DOHH2 (cell line): ENCODE results near the gene RNASET2.
"Not testable (repeated sequence)": the region's sequence is repeated elsewhere in the genome, so short reads cannot be mapped to it uniquely, and the experiment has no call there.

Source experiments
- H3F3A ChIP-seq: fragments of 200-600 bp; sonication (generic), shearing (Covaris generic); 2 replicates; pipeline ENCODE4 v1.6.0; 2016; ENCODE audit warnings: antibody characterized with exemption, mild to moderate bottlenecking; ENCODE audit not compliant: control insufficient read depth, insufficient read depth
- H3K27ac ChIP-seq: fragments of 200-600 bp; sonication (generic); 2 replicates; pipeline ENCODE4 v1.5.1; 2014; ENCODE audit warnings: low read depth, mild to moderate bottlenecking, low read length, moderate library complexity
- H3K27me3 ChIP-seq: fragments of 200-600 bp; sonication (generic); 2 replicates; pipeline ENCODE4 v1.6.1; 2014; ENCODE audit warnings: mild to moderate bottlenecking, low read length, mixed read lengths; ENCODE audit not compliant: control insufficient read depth
- H3K36me3 ChIP-seq: fragments of 200-600 bp; sonication (generic); 2 replicates; pipeline ENCODE4 v1.6.1; 2014; ENCODE audit warnings: mild to moderate bottlenecking, low read length, moderate library complexity, mixed read lengths; ENCODE audit not compliant: control insufficient read depth
- H3K4me1 ChIP-seq: fragments of 200-600 bp; sonication (generic); 2 replicates; pipeline ENCODE4 v1.6.1; 2014; ENCODE audit warnings: mild to moderate bottlenecking, low read length, mixed read lengths; ENCODE audit not compliant: control insufficient read depth
- H3K4me2 ChIP-seq: fragments of 200-600 bp; sonication (generic); 2 replicates; pipeline ENCODE4 v1.6.0; 2014; ENCODE audit warnings: mild to moderate bottlenecking, low read length, moderate library complexity
- H3K4me3 ChIP-seq: fragments of 200-600 bp; sonication (generic); 2 replicates; pipeline ENCODE4 v1.5.1; 2014; ENCODE audit warnings: mild to moderate bottlenecking, low read length, mixed read lengths
- H3K79me2 ChIP-seq: fragments of 200-600 bp; sonication (generic); 2 replicates; pipeline ENCODE4 v1.6.1; 2014; ENCODE audit warnings: mild to moderate bottlenecking, low read length, mixed read lengths; ENCODE audit not compliant: control insufficient read depth
- H3K9me2 ChIP-seq: fragments of 200-600 bp; sonication (generic); replicated peaks from 2 replicates; pipeline ENCODE4 v1.6.1; 2014; ENCODE audit warnings: mild to moderate bottlenecking, low read length, mixed read lengths; ENCODE audit not compliant: control insufficient read depth
- H3K9me3 ChIP-seq: fragments of 200-600 bp; sonication (generic); 2 replicates; pipeline ENCODE4 v1.6.1; 2014; ENCODE audit warnings: antibody characterized with exemption, low read length, mixed read lengths; ENCODE audit not compliant: control insufficient read depth, insufficient read depth
- H4K20me1 ChIP-seq: fragments of 200-600 bp; sonication (generic); 2 replicates; pipeline ENCODE4 v1.6.0; 2014; ENCODE audit warnings: low read depth, mild to moderate bottlenecking, antibody characterized with exemption, low read length, moderate library complexity; ENCODE audit not compliant: control insufficient read depth, insufficient read depth
- EZH2phosphoT487 ChIP-seq: fragments of 200-600 bp; sonication (generic); IDR thresholded peaks from 2 replicates; pipeline ENCODE4 v1.6.1; 2017; ENCODE audit warnings: borderline replicate concordance, mild to moderate bottlenecking, antibody characterized with exemption, low read length, moderate library complexity, mixed read lengths
- TF ChIP-seq, protein P1 (sequence below): fragments of 200-600 bp; sonication (generic); IDR thresholded peaks from one replicate; pipeline ENCODE4 v1.5.1; 2014; ENCODE audit warnings: antibody characterized with exemption, mild to moderate bottlenecking, low read depth, low read length; ENCODE audit not compliant: poor library complexity, severe bottlenecking

Gene RNASET2

DNA sequence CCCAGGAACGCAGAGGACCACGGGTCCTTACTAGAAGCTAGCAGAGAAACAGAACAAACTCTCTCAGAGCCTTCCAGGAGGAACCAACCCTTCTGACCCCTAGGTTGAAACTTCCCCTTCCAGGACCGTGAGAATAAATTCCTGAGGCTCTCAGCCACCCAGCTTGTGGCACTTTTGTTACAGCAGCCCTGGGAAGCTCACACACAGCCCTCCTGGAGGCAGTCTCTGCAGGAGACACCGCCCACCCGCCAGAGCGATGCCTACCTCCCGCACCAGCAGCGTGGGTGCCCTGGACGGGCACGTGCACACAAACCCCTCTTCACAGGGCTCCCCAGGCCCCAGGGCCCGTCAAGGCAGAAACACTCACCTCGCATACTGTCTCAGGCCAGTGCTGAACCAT, 4.2 kb downstream of the RNASET2 start:
- Histone ChIP-seq H3K4me3 (peak overlapping the region; percentile 13; the same call in 1 of the 2 replicates), H3K4me1 (peaks cover 68% of the 10 kb centered on the region), H3K27ac (peak overlapping the region; percentile 41; the same call in 1 of the 2 replicates), H3K79me2 (peaks cover 62% of the 10 kb centered on the region), H4K20me1 (peaks cover 13% of the 10 kb centered on the region), H3K9me2 (no peaks in the 10 kb centered on the region), H3F3A (peaks cover 25% of the 10 kb centered on the region), H3K4me2 (peak overlapping the region; percentile 62), H3K27me3 (no peaks in the 10 kb centered on the region), H3K9me3 (no peaks in the 10 kb centered on the region), H3K36me3 (peaks cover 52% of the 10 kb centered on the region)
- TF ChIP-seq, protein P1, sequence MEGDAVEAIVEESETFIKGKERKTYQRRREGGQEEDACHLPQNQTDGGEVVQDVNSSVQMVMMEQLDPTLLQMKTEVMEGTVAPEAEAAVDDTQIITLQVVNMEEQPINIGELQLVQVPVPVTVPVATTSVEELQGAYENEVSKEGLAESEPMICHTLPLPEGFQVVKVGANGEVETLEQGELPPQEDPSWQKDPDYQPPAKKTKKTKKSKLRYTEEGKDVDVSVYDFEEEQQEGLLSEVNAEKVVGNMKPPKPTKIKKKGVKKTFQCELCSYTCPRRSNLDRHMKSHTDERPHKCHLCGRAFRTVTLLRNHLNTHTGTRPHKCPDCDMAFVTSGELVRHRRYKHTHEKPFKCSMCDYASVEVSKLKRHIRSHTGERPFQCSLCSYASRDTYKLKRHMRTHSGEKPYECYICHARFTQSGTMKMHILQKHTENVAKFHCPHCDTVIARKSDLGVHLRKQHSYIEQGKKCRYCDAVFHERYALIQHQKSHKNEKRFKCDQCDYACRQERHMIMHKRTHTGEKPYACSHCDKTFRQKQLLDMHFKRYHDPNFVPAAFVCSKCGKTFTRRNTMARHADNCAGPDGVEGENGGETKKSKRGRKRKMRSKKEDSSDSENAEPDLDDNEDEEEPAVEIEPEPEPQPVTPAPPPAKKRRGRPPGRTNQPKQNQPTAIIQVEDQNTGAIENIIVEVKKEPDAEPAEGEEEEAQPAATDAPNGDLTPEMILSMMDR, result no peak
- no peak for TF ChIP-seq EZH2phosphoT487

DNA sequence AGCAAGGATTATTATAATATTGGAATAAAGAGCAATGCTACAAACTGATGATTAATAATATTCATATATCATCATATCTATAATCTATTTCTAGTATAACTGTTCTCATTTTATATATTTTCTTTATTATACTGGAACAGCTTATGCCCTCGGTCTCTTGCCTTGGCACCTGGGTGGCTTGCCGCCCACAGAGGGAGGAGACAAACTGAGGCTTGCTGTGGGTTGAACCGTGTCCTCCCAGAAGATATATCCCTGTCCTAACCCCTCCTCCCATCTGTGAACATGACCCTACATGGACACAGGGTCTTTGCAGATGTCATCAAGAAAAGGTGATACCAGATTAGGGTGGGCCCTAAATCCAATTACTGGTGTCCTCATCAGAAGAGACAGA, 4.7 kb downstream of the RNASET2 start:
- Histone ChIP-seq H3K27ac (peak overlapping the region; percentile 41), H3K79me2 (peaks cover 60% of the 10 kb centered on the region), H3F3A (peaks cover 25% of the 10 kb centered on the region), H3K9me2 (no peaks in the 10 kb centered on the region), H3K36me3 (peaks cover 56% of the 10 kb centered on the region), H3K4me2 (peak overlapping the region; percentile 62), H3K9me3 (no peaks in the 10 kb centered on the region), H3K4me3 (no peak overlapping the region), H3K4me1 (peaks cover 64% of the 10 kb centered on the region), H4K20me1 (peaks cover 13% of the 10 kb centered on the region), H3K27me3 (no peaks in the 10 kb centered on the region)
- no peak for TF ChIP-seq EZH2phosphoT487
- TF ChIP-seq, protein P1, result no peak

DNA sequence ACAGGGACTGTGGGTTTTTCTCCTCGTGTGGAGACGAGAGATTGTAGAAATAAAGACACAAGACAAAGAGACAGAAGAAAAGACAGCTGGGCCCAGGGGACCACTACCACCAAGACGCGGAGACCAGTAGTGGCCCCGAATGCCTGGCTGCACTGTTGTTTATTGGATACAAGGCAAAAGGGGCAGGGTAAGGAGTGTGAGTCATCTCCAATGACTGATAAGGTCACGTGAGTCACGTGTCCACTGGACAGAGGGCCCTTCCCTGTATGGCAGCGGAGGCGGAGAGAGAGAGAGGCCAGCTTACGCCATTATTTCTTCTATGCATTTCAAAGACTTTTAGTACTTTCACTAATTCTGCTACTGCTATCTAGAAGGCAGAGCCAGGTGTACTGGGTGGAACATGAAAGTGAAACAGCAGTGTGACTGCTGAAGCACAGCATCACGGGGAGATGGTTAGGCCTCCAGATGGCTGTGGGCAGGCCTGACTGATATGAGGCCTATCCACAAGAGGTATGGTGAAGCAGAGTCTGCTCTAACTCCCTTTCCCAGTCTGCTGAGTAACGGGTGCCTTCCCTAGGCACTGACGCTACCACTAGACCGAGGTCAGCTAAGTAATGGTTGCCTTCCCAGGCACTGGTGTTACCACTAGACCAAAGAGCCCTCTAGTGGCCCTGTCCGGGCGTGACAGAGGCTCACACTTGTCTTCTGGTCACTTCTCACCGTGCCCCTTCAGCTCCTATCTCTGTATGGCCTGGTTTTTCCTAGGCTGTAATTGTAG, 5.3 kb downstream of the RNASET2 start:
- peaks cover 61% of the 10 kb centered on the region for H3K36me3 ChIP-seq
- peaks cover 13% of the 10 kb centered on the region for H4K20me1 ChIP-seq
- TF ChIP-seq, protein P1, result peak; percentile 65
- H3K4me2 ChIP-seq, result peak overlapping the region; percentile 62
- H3K4me1 ChIP-seq, result peaks cover 63% of the 10 kb centered on the region
- H3K79me2 ChIP-seq, result peaks cover 56% of the 10 kb centered on the region
- not testable (repeated sequence) for H3K9me2 ChIP-seq, H3K9me3 ChIP-seq, H3K27me3 ChIP-seq
- H3F3A ChIP-seq, result peaks cover 25% of the 10 kb centered on the region
- peak overlapping the region; percentile 41 for H3K27ac ChIP-seq
- H3K4me3 ChIP-seq, result peak overlapping the region; percentile 37
